DMS153 treated with DMSO at 0.1 percent for 48 hours (cell line): Measurements from ENCODE around the gene MC1R.
"Not testable (repeated sequence)": the region's sequence is repeated elsewhere in the genome, so short reads cannot be mapped to it uniquely, and the experiment has no call there.

Experiments
- DNase-seq: peaks from one replicate; lab custom pipeline; 2025; ENCODE audit not compliant: unreplicated experiment; lab: John Stamatoyannopoulos, UW

The MC1R gene

GRCh38 chr16:89934019-89934418 lies 15.4 kb downstream of the MC1R start:
- not testable (repeated sequence) for DNase-seq

GRCh38 chr16:89934611-89935553 lies 16.2 kb downstream of the MC1R start:
- DNase-seq: no peak

- not testable (repeated sequence) for DNase-seq
Measured at GRCh38 chr16:89935620-89936019, 17.0 kb downstream of the MC1R start.

GRCh38 chr16:89936034-89936433 lies 17.4 kb downstream of the MC1R start:
- DNase-seq: no peak

GRCh38 chr16:89936508-89936907 lies 17.8 kb downstream of the MC1R start:
- no peak for DNase-seq

GRCh38 chr16:89936981-89937380 lies 18.3 kb downstream of the MC1R start:
- DNase-seq: no peak

- DNase-seq: no peak
Measured at GRCh38 chr16:89938175-89938885, 19.7 kb downstream of the MC1R start.

- no peak for DNase-seq
Measured at GRCh38 chr16:89944773-89945172, 26.1 kb downstream of the MC1R start.

- no peak for DNase-seq
Measured at GRCh38 chr16:89945654-89946053, 27.0 kb downstream of the MC1R start.

GRCh38 chr16:89946515-89946914 lies 27.9 kb downstream of the MC1R start:
- DNase-seq: no peak

GRCh38 chr16:89949121-89949742 lies 30.6 kb downstream of the MC1R start:
- no peak for DNase-seq

GRCh38 chr16:89949756-89950155 lies 31.1 kb downstream of the MC1R start:
- no peak for DNase-seq

GRCh38 chr16:89951509-89951908 lies 32.8 kb downstream of the MC1R start:
- no peak for DNase-seq

GRCh38 chr16:89952049-89952448 lies 33.4 kb downstream of the MC1R start:
- no peak for DNase-seq

- DNase-seq: no peak
Measured at GRCh38 chr16:89952551-89952950, 33.9 kb downstream of the MC1R start.

GRCh38 chr16:89953671-89954406 lies 35.2 kb downstream of the MC1R start:
- no peak for DNase-seq

GRCh38 chr16:89954462-89954861 lies 35.8 kb downstream of the MC1R start:
- DNase-seq: no peak

GRCh38 chr16:89955001-89955685 lies 36.5 kb downstream of the MC1R start:
- no peak for DNase-seq

GRCh38 chr16:89956505-89957215 lies 38.0 kb downstream of the MC1R start:
- DNase-seq: no peak
